ENCODE measurements around the gene NOP10.

Gene NOP10

GRCh38 chr15:34330279-34330678 lies 12.7 kb downstream of the NOP10 start:
- DNase-seq, result no peak

GRCh38 chr15:34329006-34329405 lies 13.9 kb downstream of the NOP10 start:
- no peak for DNase-seq

DNA sequence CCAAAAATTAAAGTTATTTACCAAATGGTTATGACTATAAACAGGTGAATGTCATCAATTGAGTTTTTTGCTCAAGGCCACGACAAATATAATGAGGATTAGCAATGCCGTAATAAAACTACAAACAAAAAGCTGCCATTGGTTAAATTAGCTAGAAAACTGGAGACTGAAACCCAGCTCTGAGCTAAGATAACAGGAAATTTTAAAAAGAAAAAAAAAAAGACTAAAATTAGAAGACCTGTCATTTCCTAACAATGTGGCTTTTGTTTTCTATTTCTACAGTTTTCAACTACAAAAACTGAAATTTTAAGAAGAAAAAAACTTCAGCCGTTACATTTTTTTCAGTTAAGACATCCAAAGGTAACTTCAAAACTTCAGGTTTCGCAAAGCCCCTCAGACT lies 15.0 kb downstream of the NOP10 start:
- no peak for DNase-seq

- no peak for DNase-seq
These were observed 17.6 kb downstream of the NOP10 start for GRCh38 chr15:34325368-34325767.

GRCh38 chr15:34324933-34325332 lies 18.0 kb downstream of the NOP10 start:
- DNase-seq, result no peak

DNA sequence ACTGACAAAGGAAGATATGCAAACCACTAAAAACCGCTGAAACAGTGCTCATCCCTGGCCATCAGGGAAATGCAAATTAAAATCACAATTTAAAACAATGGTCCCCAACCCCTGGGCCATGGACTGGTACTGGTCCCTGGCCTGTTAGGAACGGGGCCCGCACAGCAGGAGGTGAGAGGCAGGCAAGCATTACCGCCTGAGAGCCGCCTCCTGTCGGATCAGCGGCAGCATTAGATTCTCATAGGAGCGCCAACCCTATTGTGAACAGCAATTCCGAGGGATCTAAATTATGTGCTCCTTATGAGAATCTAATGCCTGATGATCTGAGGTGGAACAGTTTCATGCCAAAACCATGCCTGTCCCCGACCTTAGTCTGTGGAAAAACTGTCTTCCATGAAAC lies 19.7 kb downstream of the NOP10 start:
- DNase-seq, result no peak

GRCh38 chr15:34318277-34319079 lies 24.5 kb downstream of the NOP10 start:
- no peak for DNase-seq

DNA sequence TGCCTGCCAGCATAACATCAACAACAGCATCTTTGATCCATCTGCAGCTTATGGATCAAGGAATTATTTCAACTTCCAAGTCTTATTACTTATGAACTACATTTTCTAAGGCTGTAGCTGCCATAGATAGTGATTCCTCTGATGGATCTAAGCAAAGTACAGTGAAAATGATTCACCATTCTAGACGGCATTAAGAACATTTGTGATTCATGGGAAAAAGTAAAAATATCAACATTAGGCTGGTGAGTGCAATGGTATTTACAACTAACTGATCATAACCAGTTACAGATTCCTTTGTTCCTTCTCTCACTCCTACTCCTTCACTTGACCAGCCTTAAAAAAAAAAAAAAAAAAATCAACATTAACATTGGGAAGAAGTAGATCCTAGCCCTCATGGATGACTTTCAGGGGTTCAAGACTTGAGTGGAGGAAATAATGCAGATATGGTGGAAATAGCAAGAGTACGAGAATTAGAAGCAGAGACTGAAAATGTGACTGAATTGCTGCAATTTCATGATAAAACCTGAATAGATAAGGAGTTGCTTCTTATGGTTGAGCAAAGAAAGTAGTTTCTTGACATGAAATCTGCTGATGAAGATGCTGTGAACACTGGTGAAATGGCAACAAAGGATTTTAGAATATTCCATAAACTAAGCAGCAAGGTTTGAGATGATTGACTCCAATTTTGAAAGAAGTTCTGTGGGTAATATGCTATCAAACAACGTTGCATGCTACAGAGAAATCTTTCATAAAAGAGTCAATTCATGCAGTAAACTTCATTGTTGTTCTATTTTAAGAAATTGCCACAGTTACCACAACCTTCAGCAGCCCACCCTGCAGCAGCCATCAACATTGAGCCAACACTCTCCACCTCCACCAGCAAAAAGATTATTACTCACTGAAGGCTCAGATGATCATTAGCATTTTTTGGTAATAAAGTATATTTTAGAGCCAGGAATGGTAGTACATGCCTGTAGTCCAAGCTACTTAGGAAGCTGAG lies 28.1 kb downstream of the NOP10 start:
- no peak for DNase-seq

GRCh38 chr15:34311563-34311962 lies 31.4 kb downstream of the NOP10 start:
- no peak for DNase-seq

DNA sequence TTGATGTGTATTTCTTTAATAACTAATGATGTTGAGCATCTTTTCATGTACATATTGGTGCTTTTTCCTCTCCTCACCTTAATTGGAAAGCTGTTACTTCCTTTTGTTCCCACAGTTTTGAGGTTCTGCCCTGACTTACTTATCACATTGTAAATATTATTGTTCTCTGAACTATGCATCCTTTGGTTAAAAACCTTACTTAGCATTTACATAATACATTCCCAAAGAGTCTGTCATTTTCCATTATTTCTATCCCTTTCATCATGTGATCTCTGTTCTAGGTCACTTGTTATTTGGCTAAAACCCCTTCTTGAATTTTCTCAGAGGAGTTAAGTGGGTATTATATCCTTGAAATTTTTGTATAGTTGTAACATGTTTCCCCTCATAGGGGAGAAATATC lies 38.3 kb downstream of the NOP10 start:
- DNase-seq, result no peak

- DNase-seq, result no peak
These were observed 41.9 kb downstream of the NOP10 start for GRCh38 chr15:34301058-34301457.

DNA sequence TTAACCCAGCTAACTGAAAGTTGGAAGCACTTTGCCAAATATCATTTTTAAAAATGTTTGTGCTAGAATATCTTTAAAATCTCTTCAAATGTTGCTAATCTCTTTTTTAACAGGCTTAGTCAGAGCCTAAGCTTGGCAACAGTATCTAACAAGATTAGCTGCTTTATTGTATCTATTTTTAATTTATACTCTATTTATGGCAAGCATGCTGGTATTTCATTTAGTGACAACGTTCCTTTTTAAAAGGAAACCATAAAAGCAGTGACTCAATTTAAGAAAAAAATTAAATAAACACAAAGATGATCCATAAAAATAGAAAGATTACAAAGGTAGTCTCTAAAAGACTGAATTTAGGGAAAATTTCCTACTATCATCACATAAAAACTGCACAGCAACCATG lies 45.9 kb downstream of the NOP10 start:
- no peak for DNase-seq

DNA sequence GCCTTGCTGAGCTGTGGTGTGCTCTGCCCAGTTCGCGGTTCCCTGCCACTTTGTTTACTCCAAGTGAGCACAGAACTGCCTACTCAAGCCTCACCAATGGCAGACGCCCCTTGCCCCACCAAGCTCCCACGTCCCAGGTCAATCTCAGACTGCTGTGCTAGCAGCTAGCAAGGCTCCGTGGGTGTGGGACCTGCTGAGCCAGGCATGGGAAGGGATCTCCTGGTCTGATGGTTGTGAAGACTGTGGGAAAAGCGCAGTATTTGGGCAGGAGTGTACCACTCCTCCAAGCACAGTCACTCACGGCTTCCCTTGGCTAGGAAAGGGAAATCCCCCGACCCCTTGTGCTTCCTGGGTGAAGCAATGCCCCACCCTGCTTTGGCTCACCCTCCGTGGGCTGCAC lies 50.3 kb downstream of the NOP10 start:
- no peak for DNase-seq
